Osteoblast (primary cell): ENCODE results near the gene PIP4K2B. TPM values are rescaled to one million over a fixed set of nuclear protein-coding genes. Genes with fewer than 3 reads are reported as not detected.

Experiments
- DNase-seq: peaks from one replicate; pipeline ENCODE4 v3.0.0; 2011; ENCODE audit warnings: low spot score, mixed read lengths; ENCODE audit not compliant: insufficient read length; ENCODE audit errors: missing footprints
- H2AFZ ChIP-seq: 2 replicates; pipeline ENCODE4 v1.6.0; 2011; ENCODE audit warnings: mild to moderate bottlenecking, low read length
- H3K27ac ChIP-seq: 2 replicates; pipeline ENCODE4 v1.5.1; 2011; ENCODE audit warnings: mild to moderate bottlenecking, low read depth, low read length, moderate library complexity
- H3K27me3 ChIP-seq: 2 replicates; pipeline ENCODE4 v1.6.0; 2012; ENCODE audit warnings: mild to moderate bottlenecking, control low read depth, inconsistent platforms, low read length, moderate library complexity; ENCODE audit not compliant: insufficient read depth
- H3K36me3 ChIP-seq: 2 replicates; pipeline ENCODE4 v1.5.1; 2011; ENCODE audit warnings: mild to moderate bottlenecking, low read length, control low read depth, moderate library complexity; ENCODE audit not compliant: insufficient read depth
- H3K4me1 ChIP-seq: 2 replicates; pipeline ENCODE4 v1.5.1; 2011; ENCODE audit warnings: mild to moderate bottlenecking, low read length, control low read depth, moderate library complexity; ENCODE audit not compliant: insufficient read depth
- H3K4me2 ChIP-seq: 2 replicates; pipeline ENCODE4 v1.6.0; 2011; ENCODE audit warnings: mild to moderate bottlenecking, low read length; ENCODE audit not compliant: insufficient read depth
- H3K4me3 ChIP-seq: fragments of 200-600 bp; sonication (generic); 3 replicates; pipeline ENCODE4 v1.5.1; 2012; ENCODE audit warnings: mild to moderate bottlenecking, low read length, inconsistent platforms; ENCODE audit not compliant: insufficient read depth
- H3K79me2 ChIP-seq: 2 replicates; pipeline ENCODE4 v1.6.0; 2012; ENCODE audit warnings: mild to moderate bottlenecking, low read length, control low read depth, inconsistent platforms; ENCODE audit not compliant: insufficient read depth
- H3K9me3 ChIP-seq: 2 replicates; pipeline ENCODE4 v1.5.1; 2011; ENCODE audit warnings: low read depth, low read length, control low read depth
- H4K20me1 ChIP-seq: 2 replicates; pipeline ENCODE4 v1.6.0; 2012; ENCODE audit warnings: mild to moderate bottlenecking, low read length, control low read depth; ENCODE audit not compliant: insufficient read depth
- CTCF ChIP-seq: IDR thresholded peaks from 2 replicates; pipeline ENCODE4 v1.5.1; 2011; ENCODE audit warnings: mild to moderate bottlenecking, low read depth, low read length, moderate library complexity; ENCODE audit errors: extremely low read depth
- total RNA-seq: library from RNA; depleted of rRNA; stranded (reverse); fragments of >200 nt; gene quantifications from 2 replicates; pipeline ENCODE4 v1.2.3, GENCODE V29; 2012

PIP4K2B gene
- total RNA-seq, 1 donor: 48.1 TPM

GRCh38 chr17:38748149-38748891 lies 51.0 kb downstream of the PIP4K2B start, which contains the start of gene PCGF2:
PCGF2 (minus strand) TSS chr17:38748336; CDS start chr17:38740402, 7,934 bp downstream.
- TF ChIP-seq CTCF: no peak
- H3K4me1 ChIP-seq: peaks cover 40% of the 10 kb centered on the region
- peaks cover 6% of the 10 kb centered on the region for H3K36me3 ChIP-seq
- peak within 1 kb of the TSS; percentile 96 for H3K4me2 ChIP-seq
- H3K4me3 ChIP-seq: peak within 1 kb of the TSS; percentile 99
- H3K79me2 ChIP-seq: peaks cover 55% of the 10 kb centered on the region
- peaks cover 31% of the 10 kb centered on the region for H4K20me1 ChIP-seq
- no peaks in the 10 kb centered on the region for H3K27me3 ChIP-seq
- peak within 1 kb of the TSS; percentile 70 for H3K27ac ChIP-seq
- peak within 1 kb of the TSS; percentile 87 for H2AFZ ChIP-seq
- no peaks in the 10 kb centered on the region for H3K9me3 ChIP-seq
- DNase-seq: peak; percentile 97

- H3K27me3 ChIP-seq: no peaks in the 10 kb centered on the region
- H3K4me2 ChIP-seq: peak overlapping the region; percentile 96
- peaks cover 38% of the 10 kb centered on the region for H4K20me1 ChIP-seq
- H3K9me3 ChIP-seq: no peaks in the 10 kb centered on the region
- no peak for TF ChIP-seq CTCF
- H3K36me3 ChIP-seq: peaks cover 9% of the 10 kb centered on the region
- H3K4me3 ChIP-seq: peak overlapping the region; percentile 97
- H2AFZ ChIP-seq: peak overlapping the region; percentile 87
- peak overlapping the region; percentile 70 for H3K27ac ChIP-seq
- peak; percentile 90 for DNase-seq
- H3K4me1 ChIP-seq: peaks cover 41% of the 10 kb centered on the region
- peaks cover 55% of the 10 kb centered on the region for H3K79me2 ChIP-seq
These were observed 51.8 kb downstream of the PIP4K2B start for GRCh38 chr17:38747463-38748148.

- TF ChIP-seq CTCF: no peak
- peak overlapping the region; percentile 2 for H3K27ac ChIP-seq
- H3K9me3 ChIP-seq: no peaks in the 10 kb centered on the region
- peaks cover 11% of the 10 kb centered on the region for H3K36me3 ChIP-seq
- peak overlapping the region; percentile 96 for H3K4me2 ChIP-seq
- H2AFZ ChIP-seq: no peak overlapping the region
- no peaks in the 10 kb centered on the region for H3K27me3 ChIP-seq
- peak overlapping the region; percentile 97 for H3K4me3 ChIP-seq
- peak; percentile 85 for DNase-seq
- peaks cover 61% of the 10 kb centered on the region for H3K79me2 ChIP-seq
- peaks cover 45% of the 10 kb centered on the region for H4K20me1 ChIP-seq
- H3K4me1 ChIP-seq: peaks cover 43% of the 10 kb centered on the region
These were observed 52.4 kb downstream of the PIP4K2B start for GRCh38 chr17:38746849-38747462.
